Ectodermal cell (in vitro differentiated cells): ENCODE data around the gene ADCY1.

Experiments
- H3K27ac ChIP-seq: 2 replicates; pipeline ENCODE4 v1.7.0; 2013; ENCODE audit warnings: mild to moderate bottlenecking, low read depth, low read length; ENCODE audit not compliant: insufficient read depth, poor library complexity, severe bottlenecking
- H3K27me3 ChIP-seq: 2 replicates; pipeline ENCODE4 v1.7.0; 2013; ENCODE audit warnings: mild to moderate bottlenecking, low read length; ENCODE audit not compliant: insufficient read depth, control insufficient read depth, poor library complexity, severe bottlenecking
- H3K36me3 ChIP-seq: one replicate; pipeline ENCODE4 v1.7.0; 2013; ENCODE audit warnings: low read length; ENCODE audit not compliant: control insufficient read depth, insufficient read depth
- H3K4me1 ChIP-seq: one replicate; pipeline ENCODE4 v1.7.0; 2013; ENCODE audit warnings: low read length; ENCODE audit not compliant: control insufficient read depth, insufficient read depth
- H3K4me3 ChIP-seq: 2 replicates; pipeline ENCODE4 v1.7.0; 2013; ENCODE audit warnings: low read depth, low read length, control low read depth; ENCODE audit not compliant: insufficient read depth
- H3K9me3 ChIP-seq: 2 replicates; pipeline ENCODE4 v1.7.0; 2013; ENCODE audit warnings: mild to moderate bottlenecking, low read length, moderate library complexity; ENCODE audit not compliant: control insufficient read depth
- WGBS, 2 experiments: methylation state at CpG; one replicate each; pipeline ENCODE4 v1.1.7; 2013; ENCODE audit warnings: missing lambda C conversion rate in 2 of 2; 5-methylcytosine and 5-hydroxymethylcytosine counted together

Gene ADCY1

GRCh38 chr7:45649560-45650346 is 75.6 kb downstream of the ADCY1 start:
- no peak overlapping the region for H3K4me3 ChIP-seq
- H3K27me3 ChIP-seq = no peaks in the 10 kb centered on the region
- no peak overlapping the region for H3K27ac ChIP-seq
- no peaks in the 10 kb centered on the region for H3K4me1 ChIP-seq
- no peaks in the 10 kb centered on the region for H3K9me3 ChIP-seq
- H3K36me3 ChIP-seq = no peaks in the 10 kb centered on the region
- WGBS, 2 experiments = 92 to 97% methylated on average over 10 to 11 of the region's 11 CpGs

GRCh38 chr7:45650404-45651394 is 76.5 kb downstream of the ADCY1 start:
- Histone ChIP-seq H3K27me3 (no peaks in the 10 kb centered on the region), H3K36me3 (no peaks in the 10 kb centered on the region), H3K27ac (no peak overlapping the region), H3K4me1 (no peaks in the 10 kb centered on the region), H3K4me3 (no peak overlapping the region), H3K9me3 (no peaks in the 10 kb centered on the region)
- 91 to 93% methylated on average over 13 of the region's 13 CpGs for WGBS, 2 experiments

- Histone ChIP-seq H3K9me3 (no peaks in the 10 kb centered on the region), H3K27me3 (no peaks in the 10 kb centered on the region), H3K4me3 (no peak overlapping the region), H3K36me3 (no peaks in the 10 kb centered on the region), H3K4me1 (no peaks in the 10 kb centered on the region), H3K27ac (no peak overlapping the region)
- WGBS, 2 experiments = 95 to 96% methylated on average over 6 of the region's 6 CpGs
Measured at GRCh38 chr7:45651540-45651939, 77.4 kb downstream of the ADCY1 start.

GRCh38 chr7:45652630-45653029 is 78.5 kb downstream of the ADCY1 start:
- no peaks in the 10 kb centered on the region for H3K4me1 ChIP-seq
- no peak overlapping the region for H3K4me3 ChIP-seq
- H3K36me3 ChIP-seq = no peaks in the 10 kb centered on the region
- H3K27me3 ChIP-seq = no peaks in the 10 kb centered on the region
- no peaks in the 10 kb centered on the region for H3K9me3 ChIP-seq
- H3K27ac ChIP-seq = no peak overlapping the region
- WGBS, 2 experiments = 85 to 92% methylated on average over 2 of the region's 2 CpGs

- WGBS, 2 experiments = 78 to 84% methylated on average over 4 of the region's 4 CpGs
Measured at GRCh38 chr7:45653209-45653907, 79.2 kb downstream of the ADCY1 start.

GRCh38 chr7:45654341-45654740 is 80.2 kb downstream of the ADCY1 start:
- Histone ChIP-seq H3K36me3 (no peaks in the 10 kb centered on the region), H3K27me3 (no peaks in the 10 kb centered on the region), H3K4me3 (no peak overlapping the region), H3K27ac (no peak overlapping the region), H3K4me1 (no peaks in the 10 kb centered on the region), H3K9me3 (no peaks in the 10 kb centered on the region)
- WGBS, 2 experiments = 96 to 98% methylated on average over 5 of the region's 5 CpGs

More at GRCh38 chr7:45653209-45653907, 79.2 kb downstream of the ADCY1 start:
- Histone ChIP-seq H3K27me3 (no peaks in the 10 kb centered on the region), H3K36me3 (no peaks in the 10 kb centered on the region), H3K27ac (no peak overlapping the region), H3K9me3 (no peaks in the 10 kb centered on the region), H3K4me1 (no peaks in the 10 kb centered on the region), H3K4me3 (no peak overlapping the region)

GRCh38 chr7:45655539-45655938 is 81.4 kb downstream of the ADCY1 start:
- H3K27ac ChIP-seq = no peak overlapping the region
- no peaks in the 10 kb centered on the region for H3K36me3 ChIP-seq
- H3K4me1 ChIP-seq = no peaks in the 10 kb centered on the region
- H3K4me3 ChIP-seq = no peak overlapping the region
- 94 to 97% methylated on average over 10 of the region's 10 CpGs for WGBS, 2 experiments
- no peaks in the 10 kb centered on the region for H3K27me3 ChIP-seq
- no peaks in the 10 kb centered on the region for H3K9me3 ChIP-seq

GRCh38 chr7:45656431-45656830 is 82.3 kb downstream of the ADCY1 start:
- WGBS, 2 experiments = 88 to 94% methylated on average over 2 of the region's 2 CpGs
- Histone ChIP-seq H3K4me1 (no peaks in the 10 kb centered on the region), H3K27ac (no peak overlapping the region), H3K27me3 (no peaks in the 10 kb centered on the region), H3K9me3 (no peaks in the 10 kb centered on the region), H3K4me3 (no peak overlapping the region), H3K36me3 (no peaks in the 10 kb centered on the region)

GRCh38 chr7:45657136-45657889 is 83.1 kb downstream of the ADCY1 start:
- Histone ChIP-seq H3K4me3 (no peak overlapping the region), H3K4me1 (no peaks in the 10 kb centered on the region), H3K27ac (no peak overlapping the region), H3K36me3 (no peaks in the 10 kb centered on the region), H3K27me3 (no peaks in the 10 kb centered on the region), H3K9me3 (no peaks in the 10 kb centered on the region)
- WGBS, 2 experiments = 93 to 96% methylated on average over 11 of the region's 11 CpGs
